ENCODE data around the gene MAJIN.

The MAJIN gene

GRCh38 chr11:64971421-64972233, at the start of gene MAJIN:
Gene MAJIN, minus strand, starts transcription at chr11:64972108. Its CDS starts 12,703 bp downstream, at chr11:64959405.
- no peak within 1 kb of the TSS for H3K4me2 ChIP-seq (ENCODE audit: insufficient read depth, low read length)

GRCh38 chr11:65021509-65021908, 49.6 kb upstream of the MAJIN start:
- peaks cover 47% of the 10 kb centered on the region for H3K36me3 ChIP-seq (ENCODE audit: insufficient read depth, low read length)
- ATAC-seq (ENCODE audit: insufficient read depth, low read depth): no peak

More at GRCh38 chr11:64971421-64972233, at the start of gene MAJIN:
- Histone ChIP-seq H3K9ac (ENCODE audit: low read depth, low read length) (no peak within 1 kb of the TSS), H3K36me3 (ENCODE audit: insufficient read depth, low read length) (no peaks in the 10 kb centered on the region), H3K4me3 (ENCODE audit: low read depth in 1 of 2, low read length in 2 of 2) (no peak within 1 kb of the TSS), H3K9me3 (ENCODE audit: insufficient read depth, low read length, severe bottlenecking) (no peaks in the 10 kb centered on the region), H2AFZ (ENCODE audit: low read depth, low read length) (no peak within 1 kb of the TSS), H3K79me2 (ENCODE audit: insufficient read depth, low read length) (no peaks in the 10 kb centered on the region), H3K4me1 (ENCODE audit: insufficient read depth, low read length) (no peaks in the 10 kb centered on the region), H3K27ac (ENCODE audit: low read length) (no peak within 1 kb of the TSS), H3K27me3 (ENCODE audit: insufficient read depth, low read length, poor library complexity) (no peaks in the 10 kb centered on the region), H4K20me1 (ENCODE audit: insufficient read depth, low read length) (no peaks in the 10 kb centered on the region)
- TF ChIP-seq EZH2 (IDR thresholded peaks at IDR 0.05; ENCODE audit: borderline replicate concordance, low read depth, low read length, severe bottlenecking) (no peak), CTCF (IDR thresholded peaks at IDR 0.05; ENCODE audit: borderline replicate concordance, extremely low read depth, low read length, poor library complexity, severe bottlenecking) (no peak)
- no peak for ATAC-seq (ENCODE audit: insufficient read depth, low read depth)
- no peak for DNase-seq

GRCh38 chr11:65021003-65021402, 49.1 kb upstream of the MAJIN start:
- H3K27ac ChIP-seq (ENCODE audit: low read length): no peak overlapping the region

More at GRCh38 chr11:65021509-65021908, 49.6 kb upstream of the MAJIN start:
- Histone ChIP-seq H3K27ac (ENCODE audit: low read length) (no peak overlapping the region), H4K20me1 (ENCODE audit: insufficient read depth, low read length) (peaks cover 15% of the 10 kb centered on the region), H3K27me3 (ENCODE audit: insufficient read depth, low read length, poor library complexity) (no peaks in the 10 kb centered on the region), H3K79me2 (ENCODE audit: insufficient read depth, low read length) (peaks cover 15% of the 10 kb centered on the region), H3K4me2 (ENCODE audit: insufficient read depth, low read length) (no peak overlapping the region), H3K9ac (ENCODE audit: low read depth, low read length) (no peak overlapping the region), H3K4me3 (ENCODE audit: low read depth in 1 of 2, low read length in 2 of 2) (no peak overlapping the region), H3K4me1 (ENCODE audit: insufficient read depth, low read length) (peaks cover 5% of the 10 kb centered on the region; the same call in 1 of the 2 replicates), H2AFZ (ENCODE audit: low read depth, low read length) (no peak overlapping the region), H3K9me3 (ENCODE audit: insufficient read depth, low read length, severe bottlenecking) (no peaks in the 10 kb centered on the region)
- no peak for DNase-seq
- TF ChIP-seq CTCF (IDR thresholded peaks at IDR 0.05; ENCODE audit: borderline replicate concordance, extremely low read depth, low read length, poor library complexity, severe bottlenecking): no peak
- no peak for TF ChIP-seq EZH2 (IDR thresholded peaks at IDR 0.05; ENCODE audit: borderline replicate concordance, low read depth, low read length, severe bottlenecking)

More at GRCh38 chr11:65021003-65021402, 49.1 kb upstream of the MAJIN start:
- no peak for ATAC-seq (ENCODE audit: insufficient read depth, low read depth)
- Histone ChIP-seq H4K20me1 (ENCODE audit: insufficient read depth, low read length) (peaks cover 20% of the 10 kb centered on the region), H3K79me2 (ENCODE audit: insufficient read depth, low read length) (peaks cover 20% of the 10 kb centered on the region), H3K27me3 (ENCODE audit: insufficient read depth, low read length, poor library complexity) (no peaks in the 10 kb centered on the region), H3K36me3 (ENCODE audit: insufficient read depth, low read length) (peaks cover 52% of the 10 kb centered on the region), H3K4me3 (ENCODE audit: low read depth in 1 of 2, low read length in 2 of 2) (no peak overlapping the region), H3K9me3 (ENCODE audit: insufficient read depth, low read length, severe bottlenecking) (no peaks in the 10 kb centered on the region), H3K9ac (ENCODE audit: low read depth, low read length) (no peak overlapping the region), H2AFZ (ENCODE audit: low read depth, low read length) (no peak overlapping the region), H3K4me2 (ENCODE audit: insufficient read depth, low read length) (no peak overlapping the region), H3K4me1 (ENCODE audit: insufficient read depth, low read length) (peaks cover 9% of the 10 kb centered on the region)
- DNase-seq: no peak
- no peak for TF ChIP-seq CTCF (IDR thresholded peaks at IDR 0.05; ENCODE audit: borderline replicate concordance, extremely low read depth, low read length, poor library complexity, severe bottlenecking)
- no peak for TF ChIP-seq EZH2 (IDR thresholded peaks at IDR 0.05; ENCODE audit: borderline replicate concordance, low read depth, low read length, severe bottlenecking)

Measured in DND-41 (cell line).